ENCODE measurements around the gene ASTN2.

- TF ChIP-seq EZH2 (IDR thresholded peaks at IDR 0.05; ENCODE audit: insufficient read depth, poor library complexity, severe bottlenecking) (no peak), EZH2phosphoT487 (IDR thresholded peaks at IDR 0.05; ENCODE audit: insufficient read depth, low read depth) (no peak)
Observed at GRCh38 chr9:117218951-117219350, 195.9 kb downstream of the ASTN2 start.

Measured in GM23248 (cell line).